H7 (cell line): ENCODE data around the gene C16orf86. TPM values are rescaled to one million over a fixed set of nuclear protein-coding genes. Genes with fewer than 3 reads are reported as not detected.
"Not testable (repeated sequence)": the region's sequence is repeated elsewhere in the genome, so short reads cannot be mapped to it uniquely, and the experiment has no call there.

Experiments used
- DNase-seq: peaks from one replicate; pipeline ENCODE4 v3.0.0; 2012
- H3K27me3 ChIP-seq: 2 replicates; pipeline ENCODE4 v1.6.0; 2011; ENCODE audit warnings: mild to moderate bottlenecking, low read length; ENCODE audit not compliant: control insufficient read depth, insufficient read depth
- H3K36me3 ChIP-seq: replicated peaks from 2 replicates; pipeline ENCODE4 v1.5.1; 2011; ENCODE audit warnings: low read length; ENCODE audit not compliant: control insufficient read depth, insufficient read depth
- H3K4me3 ChIP-seq: 2 replicates; pipeline ENCODE4 v1.5.1; 2011; ENCODE audit warnings: low read depth, mild to moderate bottlenecking, control low read depth, low read length, moderate library complexity; ENCODE audit not compliant: insufficient read depth
- total RNA-seq: library from RNA; depleted of rRNA; stranded (reverse); fragments of >200 nt; shearing (Covaris generic); gene quantifications from 2 replicates; pipeline ENCODE4 v1.2.3, GENCODE V29; 2014

C16orf86 gene
- total RNA-seq, 1 experiment from 2014 or later = 9.0 TPM

GRCh38 chr16:67679935-67680897 lies 13.6 kb downstream of the C16orf86 start:
- Histone ChIP-seq H3K36me3 (peaks cover 7% of the 10 kb centered on the region), H3K4me3 (no peak overlapping the region), H3K27me3 (no peaks in the 10 kb centered on the region)
- no peak for DNase-seq

GRCh38 chr16:67683767-67684166 lies 17.2 kb downstream of the C16orf86 start:
- Histone ChIP-seq H3K27me3 (no peaks in the 10 kb centered on the region), H3K36me3 (peaks cover 9% of the 10 kb centered on the region), H3K4me3 (no peak overlapping the region)
- no peak for DNase-seq

DNA sequence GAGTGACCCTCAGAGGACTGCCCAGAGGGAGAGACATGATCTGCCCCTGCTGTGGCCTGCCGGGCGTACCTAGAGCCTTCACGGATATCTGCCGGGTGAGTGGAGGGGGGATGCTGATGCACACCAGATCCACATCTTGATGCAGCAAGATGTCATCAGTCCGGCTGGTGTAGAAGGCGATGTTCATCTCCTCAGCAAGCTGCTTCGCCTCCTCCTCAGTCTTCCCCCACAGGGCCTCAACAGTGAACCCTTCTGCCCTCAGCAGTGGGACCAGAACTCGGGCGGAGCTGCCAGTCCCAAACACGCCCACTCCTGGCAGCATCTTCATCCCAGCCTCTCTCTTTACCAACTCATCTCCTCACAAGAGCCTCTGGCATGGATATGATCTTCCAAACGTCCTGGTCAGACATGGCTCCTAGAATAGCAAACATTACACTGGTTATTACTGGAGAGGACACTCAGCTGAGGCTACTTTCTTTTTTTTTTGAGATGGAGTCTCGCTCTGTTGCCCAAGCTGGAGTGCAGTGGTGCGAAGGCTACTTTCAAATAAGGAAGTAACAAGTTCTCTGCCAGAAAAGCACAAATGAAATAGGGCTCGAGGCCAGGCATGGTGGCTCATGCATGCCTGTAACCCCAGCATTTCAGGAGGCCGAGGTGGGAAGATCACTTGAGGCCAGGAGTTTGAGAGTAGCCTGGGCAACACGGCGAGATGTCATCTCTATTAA lies 18.9 kb downstream of the C16orf86 start:
- no peak overlapping the region for H3K4me3 ChIP-seq
- H3K36me3 ChIP-seq = peaks cover 9% of the 10 kb centered on the region
- H3K27me3 ChIP-seq = no peaks in the 10 kb centered on the region
- DNase-seq = no peak

- H3K27me3 ChIP-seq, H3K36me3 ChIP-seq, DNase-seq: not testable (repeated sequence)
These were observed 27.1 kb downstream of the C16orf86 start for GRCh38 chr16:67693517-67694285.

GRCh38 chr16:67694611-67695010 lies 28.0 kb downstream of the C16orf86 start:
- H3K27me3 ChIP-seq = no peaks in the 10 kb centered on the region
- no peak for DNase-seq
- H3K36me3 ChIP-seq = no peaks in the 10 kb centered on the region
- no peak overlapping the region for H3K4me3 ChIP-seq

More at GRCh38 chr16:67693517-67694285, 27.1 kb downstream of the C16orf86 start:
- H3K4me3 ChIP-seq = not testable (repeated sequence)

- no peaks in the 10 kb centered on the region for H3K27me3 ChIP-seq
- no peak overlapping the region for H3K4me3 ChIP-seq
- H3K36me3 ChIP-seq = no peaks in the 10 kb centered on the region
- DNase-seq = no peak
These were observed 31.0 kb downstream of the C16orf86 start for GRCh38 chr16:67697422-67698185.

DNA sequence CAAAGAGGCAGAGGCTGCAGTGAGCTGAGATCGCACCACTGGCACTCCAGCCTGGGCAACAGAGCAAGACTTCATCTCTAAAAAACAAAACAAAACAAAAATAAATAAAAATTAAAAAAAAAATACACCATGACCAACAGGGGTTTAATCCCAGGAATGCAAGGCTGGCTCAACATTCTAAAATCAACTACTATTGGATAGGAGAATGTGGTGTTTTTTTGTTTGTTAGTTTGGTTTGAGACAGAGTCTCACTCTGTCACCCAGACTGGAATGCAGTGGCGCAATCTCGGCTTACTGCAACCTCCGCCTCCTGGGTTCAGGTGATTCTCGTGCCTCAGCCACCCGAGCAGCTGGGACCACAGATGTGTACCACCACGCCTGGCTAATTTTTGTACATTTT lies 32.7 kb downstream of the C16orf86 start:
- no peak for DNase-seq
- no peaks in the 10 kb centered on the region for H3K27me3 ChIP-seq
- H3K4me3 ChIP-seq = no peak overlapping the region
- no peaks in the 10 kb centered on the region for H3K36me3 ChIP-seq

DNA sequence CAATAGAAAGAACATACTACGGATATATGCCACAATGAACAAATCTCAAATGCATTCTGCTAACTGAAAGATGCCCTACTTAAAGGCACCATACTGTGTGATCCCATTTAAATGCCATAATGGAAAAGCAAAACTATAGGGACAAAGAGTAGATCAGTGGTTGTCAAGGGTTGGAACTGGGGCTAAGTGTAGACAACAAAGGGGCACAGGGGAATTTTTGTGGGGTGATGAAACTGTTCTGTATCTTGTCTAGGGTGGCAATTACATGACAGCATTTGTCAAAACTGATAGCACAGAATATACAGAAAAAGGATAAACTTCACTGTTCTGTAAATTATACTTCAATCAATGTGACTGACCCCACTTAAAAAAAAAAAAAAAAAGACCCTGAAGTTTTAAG lies 34.8 kb downstream of the C16orf86 start:
- Histone ChIP-seq H3K4me3 (no peak overlapping the region), H3K27me3 (no peaks in the 10 kb centered on the region), H3K36me3 (no peaks in the 10 kb centered on the region)
- no peak for DNase-seq

DNA sequence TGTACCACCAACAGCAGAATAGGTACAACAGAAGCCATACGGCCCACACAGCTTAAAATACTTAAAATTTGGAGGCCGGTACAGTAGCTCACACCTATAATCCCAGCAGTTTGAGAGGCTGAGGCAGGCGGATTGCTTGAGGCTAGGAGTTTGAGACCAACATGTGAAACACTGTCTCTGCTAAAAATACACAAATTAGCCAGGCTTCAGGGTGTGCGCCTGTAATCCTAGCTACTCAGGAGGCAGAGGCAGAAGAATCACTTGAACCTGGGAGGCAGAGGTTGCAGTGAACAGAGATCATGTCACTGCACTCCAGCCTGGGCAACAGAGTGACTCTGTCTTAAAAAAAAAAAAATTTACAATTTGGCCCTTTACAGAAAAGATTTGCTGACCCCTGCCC lies 35.5 kb downstream of the C16orf86 start:
- Histone ChIP-seq H3K27me3 (no peaks in the 10 kb centered on the region), H3K36me3 (no peaks in the 10 kb centered on the region), H3K4me3 (no peak overlapping the region)
- DNase-seq = no peak

DNA sequence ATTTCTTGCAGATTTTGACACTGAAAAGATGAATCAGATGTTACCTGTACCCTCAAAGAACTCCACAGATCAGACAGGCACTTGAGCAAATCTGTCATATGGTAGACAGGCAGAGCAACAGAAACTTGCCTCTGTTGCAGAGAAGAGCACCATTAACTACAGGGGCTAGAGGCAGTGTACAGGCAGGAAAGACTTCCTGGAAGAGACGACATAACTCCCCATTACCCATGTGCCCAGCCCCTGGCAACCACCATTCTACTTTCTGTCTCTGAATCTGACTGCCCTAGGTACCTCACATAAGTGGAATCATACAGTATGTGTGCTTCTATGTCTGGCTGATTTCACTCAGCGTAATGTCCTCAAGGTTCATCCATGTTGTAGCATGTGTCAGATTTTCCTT lies 37.0 kb downstream of the C16orf86 start:
- no peak overlapping the region for H3K4me3 ChIP-seq
- H3K36me3 ChIP-seq = no peaks in the 10 kb centered on the region
- H3K27me3 ChIP-seq = no peaks in the 10 kb centered on the region
- DNase-seq = no peak

DNA sequence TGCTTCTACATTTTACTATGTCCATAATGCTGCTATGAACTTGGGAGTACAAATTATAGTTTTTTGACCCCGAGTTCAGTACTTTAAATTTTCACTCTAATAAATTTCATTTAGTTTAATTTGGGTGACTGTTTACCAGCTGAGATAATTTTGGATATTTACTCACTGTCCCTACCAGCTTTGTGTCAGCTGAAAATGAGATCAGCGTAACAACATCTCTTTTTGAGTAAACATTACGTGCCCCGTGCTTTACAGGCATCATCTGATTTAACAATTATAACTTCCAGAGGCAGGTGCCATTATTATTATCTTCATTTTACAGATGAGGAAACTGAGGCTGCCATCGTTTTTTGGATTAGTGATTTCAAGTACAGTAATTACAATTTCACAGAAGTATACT lies 37.5 kb downstream of the C16orf86 start:
- Histone ChIP-seq H3K27me3 (no peaks in the 10 kb centered on the region), H3K4me3 (no peak overlapping the region), H3K36me3 (no peaks in the 10 kb centered on the region)
- no peak for DNase-seq

DNA sequence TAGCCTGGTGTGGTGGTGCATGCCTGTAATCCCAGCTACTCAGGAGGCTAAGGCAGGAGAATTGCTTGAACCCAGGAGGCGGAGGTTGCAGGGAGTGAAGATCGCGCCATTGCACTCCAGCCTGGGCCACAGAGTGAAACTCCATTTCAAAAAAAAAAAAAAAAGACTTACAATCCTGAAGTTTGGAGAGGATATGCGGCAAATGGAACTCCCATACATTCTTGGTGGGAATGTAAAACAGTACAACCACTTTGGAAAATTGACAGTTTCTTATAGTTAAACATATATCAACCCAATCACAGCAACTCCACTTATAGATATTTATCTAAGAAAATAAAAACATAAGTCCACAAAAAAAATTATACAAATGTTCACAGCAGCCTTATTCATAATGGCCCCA lies 40.6 kb downstream of the C16orf86 start:
- no peak overlapping the region for H3K4me3 ChIP-seq
- H3K27me3 ChIP-seq = no peaks in the 10 kb centered on the region
- no peaks in the 10 kb centered on the region for H3K36me3 ChIP-seq
- no peak for DNase-seq

DNA sequence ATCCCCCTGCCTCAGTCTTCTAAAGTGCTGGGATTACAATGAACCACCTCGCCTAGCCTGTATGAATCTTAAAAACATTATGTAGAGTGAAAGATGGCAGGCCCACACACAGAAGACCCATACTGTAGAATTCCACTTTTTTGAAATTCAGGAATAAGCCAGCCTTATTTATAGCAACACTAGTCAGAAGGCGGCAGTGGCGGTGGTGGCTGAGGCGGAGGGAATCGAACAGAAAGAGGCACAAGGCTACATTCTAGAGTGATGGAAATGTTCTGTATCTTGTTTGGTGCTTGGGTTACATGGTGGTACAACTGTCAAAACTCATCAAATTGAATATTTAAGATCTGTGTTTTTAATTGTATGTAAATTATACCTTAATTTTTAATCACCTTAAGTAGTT lies 41.2 kb downstream of the C16orf86 start:
- no peak for DNase-seq
- Histone ChIP-seq H3K27me3 (no peaks in the 10 kb centered on the region), H3K36me3 (no peaks in the 10 kb centered on the region), H3K4me3 (no peak overlapping the region)

GRCh38 chr16:67708368-67708771 lies 41.8 kb downstream of the C16orf86 start:
- Histone ChIP-seq H3K36me3 (no peaks in the 10 kb centered on the region), H3K27me3 (no peaks in the 10 kb centered on the region), H3K4me3 (no peak overlapping the region)
- no peak for DNase-seq
